Tongue (tissue), 2 donors: ENCODE results near the gene TGM3. TPM values are rescaled to one million over a fixed set of nuclear protein-coding genes. Genes with fewer than 3 reads are reported as not detected.

ENCODE experiments used
- DNase-seq: peaks from one replicate; pipeline ENCODE4 v3.0.0-alpha.2; 2015
- total RNA-seq: library from RNA; depleted of rRNA; stranded (reverse); fragments of >200 nt; gene quantifications from one replicate; pipeline ENCODE4 v1.2.3, GENCODE V29; 2014

Gene TGM3
- total RNA-seq, 1 donor from 2014 or later, result 14.5 TPM

DNA sequence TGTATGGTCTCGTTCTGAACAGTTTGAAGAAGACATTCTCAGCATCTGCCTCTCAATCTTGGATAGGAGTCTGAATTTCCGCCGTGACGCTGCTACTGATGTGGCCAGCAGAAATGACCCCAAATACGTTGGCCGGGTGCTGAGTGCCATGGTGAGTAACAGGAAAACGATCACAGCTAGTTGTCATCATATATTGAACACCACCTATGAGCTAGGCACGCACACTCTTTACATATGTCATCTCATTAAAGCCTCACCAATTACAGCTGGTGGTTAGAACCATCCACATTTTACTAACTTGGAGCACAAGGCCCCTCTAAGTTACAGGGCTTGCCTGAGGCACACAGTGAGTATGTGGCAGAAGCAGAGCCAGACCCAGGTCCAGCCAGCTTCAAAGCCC lies 17.1 kb downstream of the TGM3 start:
- DNase-seq, result no peak

GRCh38 chr20:2313316-2313715 lies 17.5 kb downstream of the TGM3 start:
- no peak for DNase-seq

GRCh38 chr20:2314759-2315439 lies 19.1 kb downstream of the TGM3 start:
- DNase-seq, result peak; percentile 60

GRCh38 chr20:2315440-2315778 lies 19.6 kb downstream of the TGM3 start:
- DNase-seq, result no peak

GRCh38 chr20:2316847-2317495 lies 21.2 kb downstream of the TGM3 start:
- no peak for DNase-seq

DNA sequence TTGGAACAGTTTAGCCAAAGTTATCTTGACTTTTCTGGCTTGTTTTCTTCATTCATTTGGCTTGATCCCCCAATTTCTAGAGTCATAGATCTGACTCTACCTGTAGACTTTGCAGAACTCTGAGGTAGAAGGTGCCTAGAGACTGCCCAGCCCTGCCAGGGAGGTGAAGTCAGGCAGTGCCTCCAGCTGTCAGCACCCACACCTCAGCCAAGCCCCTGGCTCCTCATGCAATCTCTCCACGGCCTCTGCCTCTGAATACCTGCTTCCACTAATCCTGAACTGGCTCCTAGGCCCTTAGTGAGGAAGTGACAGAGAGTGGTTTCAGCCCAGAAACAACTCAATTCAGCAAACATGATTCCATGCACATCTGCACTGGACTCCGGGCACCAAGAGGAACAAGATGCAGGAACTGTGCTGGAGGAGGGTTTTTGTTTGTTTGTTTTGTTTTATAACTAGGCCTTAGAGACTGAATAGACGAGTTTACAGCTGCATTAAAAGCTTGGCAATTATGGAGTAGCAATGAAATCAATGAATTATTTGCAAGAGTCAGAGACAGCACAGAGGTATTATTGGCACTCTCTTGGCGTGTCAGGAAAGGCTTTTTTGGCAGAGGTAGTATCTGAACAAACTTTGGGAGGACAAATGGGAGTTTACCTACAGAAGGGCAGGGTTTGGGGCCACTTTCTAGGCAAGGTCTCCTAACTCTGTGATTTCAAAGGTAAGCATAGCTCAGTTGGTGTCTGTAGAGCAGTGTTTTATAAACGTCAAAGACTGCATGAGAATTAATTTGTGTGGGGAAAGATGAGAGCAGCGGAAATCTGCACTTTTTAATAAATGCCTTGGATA lies 25.2 kb downstream of the TGM3 start:
- no peak for DNase-seq

GRCh38 chr20:2323051-2323450 lies 27.2 kb downstream of the TGM3 start:
- no peak for DNase-seq

DNA sequence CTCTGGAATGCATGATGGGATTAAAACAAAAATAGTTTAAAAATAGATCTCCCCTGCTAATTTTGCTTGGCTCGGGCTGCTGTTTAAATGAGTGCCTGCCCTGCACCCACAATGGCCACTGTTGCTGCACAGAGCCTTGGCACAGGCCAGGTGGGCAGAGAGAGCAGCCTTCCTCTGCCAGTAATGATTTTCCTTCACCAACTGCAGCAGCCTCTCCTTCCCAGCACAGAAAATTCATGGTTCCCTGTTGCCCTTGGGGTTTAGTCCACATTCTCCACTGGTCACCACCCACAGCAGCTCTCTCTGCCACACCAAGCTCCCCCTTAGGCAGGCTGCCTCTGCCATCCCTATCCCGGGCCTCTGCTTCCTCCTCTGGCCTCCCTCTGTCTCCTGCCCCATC lies 30.2 kb downstream of the TGM3 start:
- DNase-seq, result no peak

DNA sequence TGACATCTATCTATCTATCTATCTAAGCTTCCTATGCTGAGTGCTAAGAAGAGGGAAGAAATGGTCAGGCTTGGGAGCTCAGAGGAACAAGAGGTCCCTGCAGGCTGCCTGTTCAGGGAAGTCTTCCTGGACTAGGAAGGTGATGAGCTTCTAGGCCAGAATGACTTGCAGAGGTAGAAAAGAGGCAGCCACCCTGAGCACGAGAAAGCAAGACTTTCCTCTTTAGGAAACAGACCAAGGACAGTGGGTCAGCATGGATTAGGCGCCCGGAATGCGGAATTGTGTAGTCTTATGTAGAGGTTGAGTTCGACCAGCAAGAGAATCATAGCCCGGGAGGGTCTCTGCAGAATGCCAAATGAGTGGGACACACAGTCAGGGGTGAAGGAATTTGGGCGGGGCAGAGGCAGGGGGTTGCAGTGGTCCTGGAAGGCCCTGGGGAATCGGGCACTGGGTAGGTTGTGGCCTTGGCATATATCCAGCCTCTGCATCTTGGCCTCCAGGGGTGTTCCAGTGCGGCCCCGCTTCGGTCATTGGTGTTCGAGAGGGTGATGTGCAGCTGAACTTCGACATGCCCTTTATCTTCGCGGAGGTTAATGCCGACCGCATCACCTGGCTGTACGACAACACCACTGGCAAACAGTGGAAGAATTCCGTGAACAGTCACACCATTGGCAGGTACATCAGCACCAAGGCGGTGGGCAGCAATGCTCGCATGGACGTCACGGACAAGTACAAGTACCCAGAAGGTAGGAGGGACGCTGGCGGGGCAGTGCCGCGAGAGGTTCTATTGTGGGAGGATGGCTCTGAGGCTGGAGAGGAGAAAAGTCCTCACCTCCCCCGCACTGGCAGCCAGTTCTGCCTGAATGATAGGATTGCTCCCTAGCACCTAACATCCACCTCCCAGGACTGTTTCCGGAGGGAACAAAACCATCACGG lies 32.1 kb downstream of the TGM3 start:
- no peak for DNase-seq

DNA sequence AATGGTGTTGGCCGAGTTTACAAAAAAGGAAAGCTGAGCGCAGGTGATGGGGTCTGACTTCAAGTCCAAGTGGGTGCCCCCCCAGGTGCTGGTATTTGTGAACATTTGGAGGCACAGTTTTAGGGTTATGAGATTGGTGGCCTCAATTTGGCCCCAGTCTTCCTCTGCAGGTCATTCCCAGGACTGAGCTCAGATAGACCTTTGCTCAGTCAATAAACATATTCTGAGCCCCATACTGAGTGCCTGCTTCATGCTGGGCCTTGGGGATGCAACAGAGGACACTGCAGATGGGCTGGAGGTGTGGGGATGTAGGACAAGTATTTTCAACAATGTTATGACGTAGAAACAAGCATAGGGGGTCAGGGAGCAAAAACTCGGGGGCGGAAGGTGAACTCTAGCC lies 33.5 kb downstream of the TGM3 start:
- no peak for DNase-seq

DNA sequence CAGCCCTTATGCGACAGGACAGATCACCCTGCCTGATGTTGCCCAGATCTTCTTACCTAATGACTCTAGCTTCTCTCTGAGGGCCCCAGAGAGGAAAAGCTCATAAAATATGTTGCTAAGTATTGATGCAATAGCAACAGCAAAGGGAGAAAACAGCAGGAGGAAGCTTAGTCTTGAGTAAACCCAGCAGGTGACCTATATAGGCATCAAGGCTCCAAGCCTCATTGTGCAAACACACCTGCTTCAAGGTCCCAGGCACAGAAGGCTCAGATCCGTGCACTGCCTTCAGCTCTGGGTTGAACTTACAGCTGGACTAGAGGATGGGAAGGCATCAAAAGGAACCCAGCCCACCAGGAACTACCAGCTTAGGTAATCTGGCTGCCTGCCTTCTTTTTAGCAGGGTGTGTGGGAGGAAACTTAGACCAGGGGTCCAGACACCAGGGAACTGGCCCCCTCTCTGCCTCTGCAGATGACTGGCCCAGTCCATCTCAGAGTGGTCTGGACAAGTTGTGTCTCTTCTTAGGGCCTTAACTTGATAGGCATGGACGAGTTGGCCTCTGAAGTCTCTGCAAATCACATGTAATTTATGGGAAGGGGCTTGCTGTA lies 34.4 kb downstream of the TGM3 start:
- DNase-seq, result no peak

DNA sequence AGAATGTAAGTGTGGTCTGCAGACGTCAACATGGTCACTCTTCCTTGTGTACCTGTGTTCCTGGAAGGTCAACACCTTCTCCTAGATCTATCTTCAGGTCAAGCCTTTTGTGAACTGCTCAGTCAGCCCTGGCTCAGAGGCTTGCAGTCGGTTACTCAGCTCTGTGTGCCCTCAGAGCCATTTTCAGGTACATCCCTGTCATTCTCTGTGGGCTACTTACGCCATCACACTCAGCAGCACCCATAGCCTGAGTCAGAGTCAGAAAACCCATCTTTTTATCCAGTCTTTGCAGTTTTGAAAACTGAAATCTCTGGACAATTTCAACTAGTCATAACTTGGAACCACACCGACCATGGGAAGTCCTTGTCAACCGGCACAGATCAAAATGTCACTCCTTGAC lies 35.3 kb downstream of the TGM3 start:
- no peak for DNase-seq

- no peak for DNase-seq
Observed at GRCh38 chr20:2331901-2332565, 36.2 kb downstream of the TGM3 start.

DNA sequence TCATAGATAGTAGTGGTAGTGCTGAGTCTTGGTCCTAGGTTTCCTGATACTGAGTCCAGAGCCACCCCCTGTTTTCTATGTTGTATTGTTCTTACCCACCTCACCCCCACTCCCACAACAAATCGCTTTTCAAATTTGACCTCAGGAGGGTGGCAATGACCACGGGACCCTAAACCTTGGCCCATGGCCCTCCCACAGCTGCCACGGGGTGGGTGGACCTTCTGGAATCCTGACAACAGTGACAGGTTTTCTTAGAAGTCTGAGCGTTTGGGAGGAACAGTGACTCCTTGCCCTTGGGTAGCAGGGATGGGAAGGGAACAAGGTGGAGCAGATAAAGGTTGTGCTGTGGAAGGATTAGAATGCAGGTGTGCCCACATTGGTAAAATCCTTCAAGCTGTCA lies 36.9 kb downstream of the TGM3 start:
- no peak for DNase-seq

GRCh38 chr20:2333821-2334220 lies 38.0 kb downstream of the TGM3 start:
- no peak for DNase-seq

GRCh38 chr20:2335096-2335870 lies 39.5 kb downstream of the TGM3 start:
- DNase-seq, result peak; percentile 67

DNA sequence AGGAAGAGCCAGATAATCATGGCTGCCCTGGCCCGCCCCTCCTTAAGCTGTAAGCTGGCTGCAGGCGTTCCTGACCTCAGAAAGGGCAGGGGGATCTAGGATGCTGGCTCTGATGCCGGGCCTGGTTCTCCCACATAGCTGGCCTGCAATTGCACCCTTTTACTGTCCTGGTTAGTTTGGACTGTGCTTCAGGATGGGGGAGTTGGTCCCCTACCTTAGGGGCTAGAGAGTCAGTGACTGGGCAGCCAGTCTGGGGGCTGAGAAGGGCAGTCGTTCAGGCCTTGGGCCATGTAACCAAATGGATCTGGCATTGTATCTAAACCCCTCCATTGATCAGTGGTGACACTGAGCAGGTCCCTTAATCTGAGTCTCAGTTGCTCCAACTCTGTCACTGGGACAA lies 40.7 kb downstream of the TGM3 start:
- DNase-seq, result no peak

GRCh38 chr20:2337142-2337541 lies 41.3 kb downstream of the TGM3 start:
- DNase-seq, result no peak

DNA sequence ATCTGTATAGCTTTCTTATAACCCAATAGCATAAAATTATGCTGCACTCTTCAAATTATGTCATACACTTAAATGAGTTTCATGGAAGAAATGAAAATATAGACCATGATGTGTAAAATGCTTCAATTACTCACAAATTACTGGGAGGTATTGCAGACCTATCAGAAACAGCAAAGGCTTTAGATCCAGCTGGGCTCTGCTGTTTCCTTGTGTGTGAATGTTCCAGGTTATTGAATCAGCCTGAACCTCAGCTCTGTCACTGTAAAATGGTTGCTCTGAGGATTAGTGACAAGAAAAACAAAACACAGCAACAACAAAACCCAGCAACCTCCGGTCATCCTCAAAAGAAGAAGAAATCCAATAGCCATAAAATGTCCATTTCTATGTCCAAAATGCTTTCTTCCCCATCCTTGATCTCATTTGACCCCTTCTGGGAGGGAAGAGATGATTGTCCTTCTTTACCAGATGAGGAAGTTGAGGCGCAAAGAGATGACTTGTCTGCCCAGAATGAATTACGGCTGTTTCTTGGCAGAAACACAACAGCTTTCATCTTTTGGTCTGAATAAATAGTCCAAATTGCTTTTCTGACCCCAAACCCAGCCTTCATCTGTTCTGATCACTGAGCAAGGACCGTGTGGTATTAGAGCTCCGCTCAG lies 42.7 kb downstream of the TGM3 start:
- DNase-seq, result peak; percentile 72

DNA sequence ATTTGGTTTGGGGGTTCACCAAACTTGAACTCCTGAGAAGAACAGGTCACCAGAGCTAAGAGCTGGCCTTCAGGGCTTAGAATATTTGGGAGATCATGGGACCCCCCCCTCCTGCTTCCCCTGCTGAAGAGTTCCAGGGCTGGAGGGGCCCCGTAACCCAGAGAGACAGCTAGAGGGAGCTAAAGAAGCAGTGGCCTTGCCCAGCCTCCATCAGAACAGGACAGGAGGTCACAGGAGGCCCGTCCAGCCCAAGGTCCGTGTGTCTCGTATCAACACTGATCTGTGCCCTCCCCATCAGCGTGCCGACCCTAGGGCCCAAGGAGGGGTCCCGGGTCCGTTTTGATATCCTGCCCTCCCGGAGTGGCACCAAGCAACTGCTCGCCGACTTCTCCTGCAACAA lies 44.3 kb downstream of the TGM3 start:
- DNase-seq, result no peak
